Activated naive CD8-positive, alpha-beta T cell treated with anti-CD3 and anti-CD28 coated beads, Interleukin-2, amount 50 U/mL, for 16 hours (primary cell): ENCODE measurements around the gene NAPA.
A peak's percentile ranks its signal among the peaks of the same experiment; 100 is the strongest.

Source experiments
- DNase-seq: peaks from one replicate; pipeline ENCODE4 v3.0.0-alpha.2; 2020; ENCODE audit warnings: low read depth, low spot score

The NAPA gene

GRCh38 chr19:47514869-47515588 lies at the start of gene NAPA:
NAPA (minus strand) TSS chr19:47515063; CDS start chr19:47514940, 123 bp downstream.
- DNase-seq: peak; percentile 100

- DNase-seq: no peak
Observed at GRCh38 chr19:47564081-47564480, 49.2 kb upstream of the NAPA start.

DNA sequence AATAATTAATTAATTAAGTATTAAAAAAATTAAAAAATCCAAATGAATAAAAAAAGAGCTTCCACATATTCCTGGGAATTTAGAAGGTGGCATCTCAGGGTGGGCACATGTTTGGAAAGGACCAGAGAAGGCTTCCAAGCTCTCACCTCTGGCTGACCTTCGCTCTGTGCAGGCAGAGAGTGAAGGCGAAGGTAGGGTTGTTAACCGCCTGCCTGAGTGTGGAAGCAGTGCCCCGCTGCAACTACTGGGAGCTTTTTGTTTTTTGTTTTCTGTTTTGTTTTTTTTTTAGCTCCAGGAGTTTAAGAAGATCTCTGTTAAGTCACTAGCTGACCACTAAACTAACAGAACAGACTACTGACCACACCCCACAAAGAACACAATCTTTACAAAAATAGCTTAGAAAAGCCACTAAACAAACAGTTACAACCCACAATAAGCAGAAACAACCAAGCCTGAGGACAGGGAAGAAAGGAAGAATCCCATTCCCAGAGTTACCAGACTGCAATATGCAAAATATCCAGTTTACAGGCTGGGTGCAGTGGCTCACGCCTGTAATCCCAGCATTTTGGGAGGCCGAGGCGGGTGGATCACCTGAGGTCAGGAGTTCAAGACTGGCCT lies 46.7 kb upstream of the NAPA start:
- no peak for DNase-seq

DNA sequence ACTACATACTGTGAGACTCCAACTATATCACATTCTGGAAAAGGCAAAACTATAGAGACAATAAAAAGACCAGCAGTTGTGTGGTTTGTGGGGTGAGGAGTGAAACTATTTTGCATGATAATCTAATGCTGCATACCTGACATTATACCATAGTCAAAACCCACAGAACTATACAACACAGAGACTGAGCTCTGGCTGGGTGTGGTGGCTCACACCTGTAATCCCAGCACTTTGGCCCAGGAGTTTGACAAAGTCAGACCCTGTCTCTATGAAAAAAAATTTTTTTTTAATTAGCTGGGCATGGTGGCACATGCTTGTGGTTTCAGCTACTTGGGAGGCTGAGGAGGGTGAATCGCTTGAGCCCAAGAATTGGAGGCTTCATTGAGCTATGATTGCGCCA lies 46.1 kb upstream of the NAPA start:
- no peak for DNase-seq

DNA sequence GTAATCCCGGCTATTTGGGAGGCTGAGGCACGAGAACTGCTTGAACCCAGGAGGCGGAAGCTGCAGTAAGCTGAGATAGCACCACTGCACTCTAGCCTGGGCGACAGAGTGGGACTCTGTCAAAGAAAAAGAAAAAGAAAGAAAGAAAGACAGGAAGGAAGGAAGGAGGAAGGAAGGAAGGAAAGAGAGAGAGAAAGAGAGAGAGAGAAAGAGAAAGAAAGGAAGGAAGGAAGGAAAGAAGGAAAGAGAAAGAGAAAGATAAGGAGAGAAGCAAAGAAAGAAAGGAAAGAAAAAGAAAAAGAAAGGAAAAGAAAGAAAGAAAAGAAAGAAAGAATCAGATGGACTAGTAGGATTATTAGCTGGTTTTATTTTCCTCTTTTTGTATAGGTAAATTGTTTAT lies 35.3 kb upstream of the NAPA start:
- DNase-seq: no peak

DNA sequence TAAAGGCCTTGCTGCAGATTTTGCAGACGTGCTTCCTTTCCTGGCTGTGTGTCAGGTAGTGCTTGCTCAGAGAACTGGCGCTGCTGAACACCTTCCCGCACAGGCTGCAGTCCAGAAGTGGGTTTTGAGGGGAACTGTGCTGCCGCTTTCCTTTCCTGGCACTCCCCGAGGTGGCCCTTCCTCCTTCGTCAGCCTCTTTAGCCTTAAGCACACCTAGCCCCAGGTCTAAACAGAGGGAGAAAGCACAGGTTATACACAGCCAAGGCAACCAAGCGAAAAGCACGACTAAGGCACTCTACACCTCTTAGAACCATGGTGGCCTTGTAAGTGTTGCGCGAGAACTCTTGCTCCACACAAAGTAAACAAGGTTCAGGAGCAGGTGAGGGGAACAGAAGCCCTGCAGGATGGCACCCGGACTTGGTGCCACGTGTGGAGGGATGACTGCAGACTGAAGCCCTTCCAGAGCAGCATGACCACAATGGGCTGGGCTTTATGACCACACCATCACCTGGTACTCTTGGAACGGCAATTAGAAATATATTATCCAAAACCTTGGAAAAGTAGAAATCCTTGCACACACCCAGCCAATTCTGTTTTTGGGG lies 34.5 kb upstream of the NAPA start:
- no peak for DNase-seq

DNA sequence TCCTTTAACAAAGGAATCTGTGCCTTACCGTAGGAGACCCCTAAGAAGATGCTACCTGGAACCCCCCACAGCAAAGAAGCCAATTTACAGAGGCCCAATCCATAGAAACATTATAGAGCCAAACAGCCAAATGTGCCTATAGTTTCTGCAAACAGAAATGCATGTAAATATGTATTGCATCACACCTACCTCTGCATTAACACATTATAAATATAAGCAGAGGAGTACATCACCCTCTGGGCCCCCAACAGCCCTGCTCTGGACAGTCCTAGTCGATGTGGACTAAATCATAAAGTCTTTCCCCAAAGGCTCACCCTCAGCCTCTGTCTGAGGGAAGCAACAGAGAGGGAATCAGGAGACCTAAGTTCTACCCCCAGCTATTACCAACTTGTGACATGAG lies 32.3 kb upstream of the NAPA start:
- DNase-seq: no peak

DNA sequence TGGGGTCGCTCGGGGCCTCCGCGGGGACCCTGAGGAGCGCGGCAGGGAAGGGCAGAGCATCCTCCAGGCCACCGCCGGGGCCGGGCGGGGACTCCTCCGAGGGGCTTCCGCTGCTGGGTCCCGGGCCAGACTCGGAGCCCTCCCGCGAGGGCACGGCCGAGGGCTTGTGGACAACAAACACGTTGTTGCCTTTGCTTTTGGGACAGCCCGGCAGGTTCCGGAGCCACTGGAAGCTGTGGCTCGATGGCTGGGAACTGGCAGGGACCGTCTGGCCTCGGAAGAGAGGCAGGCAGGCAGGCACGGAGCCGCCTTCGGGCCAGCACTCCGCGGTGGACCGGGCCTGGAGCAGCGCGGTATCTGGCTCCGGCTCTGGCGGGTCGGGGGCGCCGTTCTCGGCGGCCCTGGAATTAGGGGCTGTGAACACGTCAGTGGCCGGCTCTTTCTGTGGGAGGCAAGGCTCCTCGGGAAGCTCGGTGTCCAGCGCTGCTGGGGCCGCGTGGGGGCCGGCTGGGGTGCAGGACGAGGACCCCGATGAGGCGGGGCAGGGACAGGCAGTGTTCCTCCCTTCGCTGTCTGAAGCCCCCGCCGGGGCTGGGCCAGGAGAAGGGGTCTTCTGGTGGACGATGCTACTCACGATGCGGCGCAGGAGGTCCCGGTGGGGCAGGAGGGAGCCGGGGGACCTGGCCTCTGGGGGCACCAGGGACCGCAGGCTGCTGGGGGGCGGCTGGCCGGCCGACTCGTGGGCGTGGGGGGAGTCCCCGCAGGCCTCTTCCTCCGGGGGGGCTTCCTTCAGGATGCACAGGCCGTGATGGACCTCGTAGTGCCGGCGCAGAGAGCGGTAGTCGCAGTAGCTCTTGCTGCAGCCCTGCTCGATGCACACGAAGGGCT lies 30.4 kb upstream of the NAPA start:
- DNase-seq: no peak

DNA sequence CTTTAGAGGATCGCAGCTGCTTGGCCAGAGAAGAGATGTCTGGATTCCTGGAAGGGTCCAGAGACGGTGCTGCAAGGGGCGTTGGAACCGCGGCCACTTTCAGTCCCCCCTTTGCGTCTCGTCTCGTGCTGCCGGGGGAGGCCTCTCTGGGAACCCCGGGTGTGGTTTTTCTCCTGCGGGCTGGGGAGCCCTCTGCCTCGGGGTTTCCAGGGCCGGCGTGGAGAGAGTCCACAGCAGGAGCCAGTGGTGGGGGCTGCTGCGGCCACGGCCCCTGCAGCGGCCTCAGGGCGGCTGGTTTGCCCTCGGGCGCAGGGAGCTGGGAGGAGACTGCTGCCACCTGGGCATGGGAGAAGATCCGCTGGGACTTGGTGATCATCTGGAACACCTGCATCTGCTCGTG lies 29.6 kb upstream of the NAPA start:
- DNase-seq: no peak

DNA sequence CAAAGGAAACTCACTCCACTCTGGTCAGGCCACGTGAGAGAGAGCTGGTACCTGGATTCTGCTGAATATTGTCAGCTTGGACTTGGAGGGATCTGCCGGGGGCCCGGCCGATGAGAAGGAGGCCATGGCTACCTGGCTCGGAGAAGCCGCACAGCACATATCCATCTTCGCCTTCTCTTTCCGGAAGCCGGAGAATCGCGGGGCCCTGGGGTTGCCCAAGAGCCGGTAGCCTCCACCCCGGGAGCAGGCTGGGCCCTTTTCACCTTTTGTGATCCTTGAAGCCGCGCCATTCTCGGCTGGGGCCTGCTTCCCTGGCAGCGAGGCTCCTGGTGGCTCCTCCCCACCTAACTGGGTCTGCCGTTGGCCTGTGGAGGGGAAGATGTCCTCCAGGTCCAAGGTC lies 29.2 kb upstream of the NAPA start:
- DNase-seq: no peak

DNA sequence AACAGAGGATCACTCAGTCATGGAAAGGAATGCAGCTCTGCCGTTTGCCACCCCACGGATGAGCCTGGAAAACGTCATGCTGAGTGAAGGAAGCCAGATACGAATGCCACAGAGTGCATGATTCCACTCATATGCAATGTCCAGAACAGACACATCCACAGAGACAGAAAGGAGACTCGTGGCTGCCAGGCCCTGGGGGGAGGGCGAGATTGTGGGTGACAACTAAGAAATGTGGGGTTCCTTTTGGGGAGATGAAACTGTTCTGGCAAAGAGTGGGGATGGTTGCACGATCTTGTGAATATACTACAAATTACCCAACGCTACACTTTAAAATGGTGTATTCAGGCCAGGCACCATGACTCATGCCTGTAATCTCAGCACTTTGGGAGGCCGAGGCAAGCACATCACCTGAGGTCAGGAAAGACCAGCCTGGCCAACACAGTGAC lies 27.2 kb upstream of the NAPA start:
- DNase-seq: no peak

DNA sequence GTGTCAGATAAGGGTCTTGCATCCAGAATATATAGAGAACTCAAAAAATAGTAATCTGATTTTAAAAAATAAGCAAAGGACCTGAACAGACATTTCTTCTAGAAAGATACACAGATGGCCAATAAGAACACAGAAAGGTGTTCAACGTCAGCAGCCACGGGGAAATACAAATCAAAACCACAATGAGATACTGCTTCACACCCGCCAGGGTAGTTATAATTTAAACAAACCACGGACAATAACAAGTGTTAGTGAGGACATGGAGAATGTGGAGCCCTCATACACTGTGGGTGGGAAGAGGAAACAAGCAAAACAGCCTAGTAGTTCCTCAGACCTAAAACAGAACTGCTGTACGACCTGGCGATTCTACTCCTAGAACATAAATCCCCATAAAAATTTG lies 26.7 kb upstream of the NAPA start:
- no peak for DNase-seq

GRCh38 chr19:47540748-47541147 lies 25.9 kb upstream of the NAPA start:
- DNase-seq: no peak

DNA sequence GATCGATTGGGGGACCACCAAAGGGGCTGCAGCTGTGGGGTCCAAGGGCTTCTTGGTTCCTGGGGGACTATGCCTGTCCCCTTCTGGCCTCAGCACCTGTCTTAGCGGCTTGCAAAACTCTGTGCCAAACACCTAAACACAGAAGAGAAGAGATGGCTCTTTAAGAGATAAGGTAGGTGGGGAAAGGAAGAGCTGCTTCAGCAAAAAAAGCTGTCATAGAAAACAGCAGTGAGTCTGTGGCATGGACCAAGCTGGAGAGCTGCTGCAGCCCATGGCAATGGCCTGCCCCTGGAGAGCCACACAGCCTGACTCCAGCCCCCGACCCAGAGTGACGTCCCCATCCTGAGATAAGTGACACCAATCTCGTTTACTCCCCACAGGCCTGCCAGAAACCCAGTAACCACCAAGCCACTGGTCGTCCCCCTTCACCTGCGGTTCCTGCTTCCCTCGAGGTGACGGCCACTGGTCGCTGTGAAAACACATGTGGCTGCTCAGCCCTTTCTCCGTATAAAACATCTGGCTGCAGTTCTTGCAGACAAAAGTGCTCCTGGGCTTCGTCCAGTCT lies 25.0 kb upstream of the NAPA start:
- DNase-seq: no peak

DNA sequence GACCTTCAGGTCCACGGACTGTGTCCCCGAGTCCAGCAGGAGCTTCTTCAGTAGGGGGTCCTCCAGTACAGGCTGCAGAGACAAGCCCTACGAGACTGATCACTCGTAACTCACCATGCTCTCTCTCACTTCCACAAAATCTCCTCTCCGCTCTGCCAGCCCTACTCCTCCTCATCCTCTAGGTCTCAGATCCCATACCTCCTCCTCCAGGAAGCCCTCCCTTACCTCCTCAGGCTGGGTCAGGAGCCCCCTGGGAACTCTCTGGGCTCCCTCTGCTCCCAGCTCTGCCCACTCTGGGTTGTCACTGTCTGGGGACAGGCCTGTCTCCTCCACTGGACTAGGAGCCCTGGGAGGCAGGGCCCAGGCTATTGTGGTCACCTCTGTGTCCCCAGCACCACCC lies 23.9 kb upstream of the NAPA start:
- DNase-seq: no peak

- DNase-seq: no peak
Observed at GRCh38 chr19:47537493-47537892, 22.6 kb upstream of the NAPA start.

DNA sequence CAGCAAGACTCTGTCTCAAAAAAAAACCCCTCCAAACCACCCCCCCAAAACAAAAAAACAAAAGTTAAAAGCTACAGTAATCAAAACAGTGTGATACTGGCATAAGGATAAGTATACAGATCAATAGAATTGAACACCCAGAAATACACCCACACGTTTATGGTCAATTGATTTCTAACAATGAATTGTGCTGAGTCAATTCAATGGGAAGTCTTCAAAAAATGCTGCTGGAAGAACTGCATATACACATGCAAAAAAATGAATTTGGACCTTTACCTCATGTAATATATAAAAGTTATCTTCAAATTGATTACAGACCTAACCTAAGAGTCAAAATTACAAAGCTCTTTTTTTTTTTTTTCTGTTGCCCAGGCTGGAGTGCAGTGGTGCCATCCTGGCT lies 19.8 kb upstream of the NAPA start:
- DNase-seq: no peak

DNA sequence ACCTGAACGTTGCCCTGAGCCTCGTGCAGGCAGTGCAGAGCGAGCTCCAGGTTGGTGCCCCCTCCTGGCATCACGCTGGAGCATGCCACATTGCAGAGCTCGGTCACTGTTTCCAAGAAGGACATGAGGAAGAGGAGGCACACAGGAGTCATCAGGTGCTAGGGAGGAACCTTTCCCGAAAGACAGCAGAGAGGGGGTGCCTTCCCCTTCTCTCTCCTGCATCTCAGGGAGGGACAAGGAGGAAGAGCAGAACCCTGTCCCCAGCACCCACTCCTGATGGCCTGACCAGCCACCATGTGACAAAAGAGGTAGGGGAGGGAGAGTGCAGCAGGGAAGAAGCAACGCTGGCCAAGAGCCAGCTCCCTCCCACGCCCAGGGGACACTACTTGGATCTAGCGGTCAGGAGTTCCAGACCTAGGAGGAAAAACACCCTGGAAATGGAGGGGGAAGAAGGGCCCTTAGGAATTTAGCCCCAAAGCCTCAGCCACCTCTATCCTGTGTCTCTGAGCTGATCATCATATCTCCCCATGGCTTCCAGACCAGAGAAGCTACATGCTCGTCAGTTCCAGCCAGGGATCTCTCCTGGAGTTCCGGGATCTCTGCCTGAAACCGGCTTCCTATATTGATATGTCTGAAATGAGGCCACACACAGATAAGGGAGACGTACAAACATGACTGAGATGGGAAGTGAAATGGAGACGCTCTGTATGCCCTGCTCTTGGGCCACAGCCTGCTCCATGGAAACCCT lies 17.0 kb upstream of the NAPA start:
- DNase-seq: no peak

DNA sequence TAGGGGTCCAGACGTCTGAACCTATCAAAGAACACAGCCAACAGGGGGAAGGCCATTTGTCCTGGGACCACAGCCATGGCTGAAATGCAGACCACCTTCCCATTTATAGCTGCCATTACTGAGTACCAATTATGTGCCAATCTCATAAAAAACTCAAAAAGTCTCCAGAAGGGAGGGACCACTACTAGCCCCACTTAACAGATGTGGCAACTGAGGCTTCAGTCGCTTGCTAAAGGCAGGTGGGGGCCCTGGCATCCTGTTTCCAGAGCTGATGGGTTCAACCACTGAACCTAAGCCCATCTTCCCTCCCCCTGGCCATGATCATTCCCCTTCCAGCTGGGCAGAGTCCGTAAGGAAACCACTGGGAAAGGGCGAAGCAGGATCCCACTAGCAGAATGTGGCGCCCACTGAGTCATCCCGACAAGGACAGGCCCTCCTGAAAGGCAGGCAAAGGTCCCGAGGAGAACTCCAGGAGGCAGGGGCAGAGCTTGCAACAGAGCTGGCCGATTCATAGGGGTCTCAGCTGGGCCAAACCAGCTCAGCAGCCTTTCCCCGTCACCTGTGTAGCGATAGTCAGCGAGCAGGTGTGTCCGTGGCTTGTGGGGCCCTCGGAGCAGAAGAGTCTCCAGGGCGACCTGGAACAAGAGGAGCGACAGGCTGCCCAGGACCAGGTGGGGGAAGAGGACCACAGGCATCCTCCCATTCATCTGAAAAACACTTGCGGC lies 14.3 kb upstream of the NAPA start:
- DNase-seq: no peak

DNA sequence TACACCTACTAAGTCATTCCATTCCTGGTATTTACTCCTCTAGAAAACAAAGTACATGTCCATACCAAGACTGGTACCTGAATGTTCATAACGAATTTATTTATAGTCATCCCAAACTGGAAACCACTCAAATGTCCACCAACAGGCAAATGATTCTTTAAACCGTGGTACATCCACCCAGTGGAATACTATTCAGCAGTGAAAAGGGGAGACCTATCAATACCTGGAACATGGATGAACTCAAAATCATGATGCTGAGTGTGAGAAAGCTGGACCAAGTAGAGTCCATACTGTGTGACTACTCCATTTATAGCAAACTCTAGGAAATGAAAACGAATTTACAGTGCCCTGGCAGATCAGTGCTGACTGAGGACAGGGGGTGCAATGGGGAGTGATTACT lies 11.9 kb upstream of the NAPA start:
- no peak for DNase-seq
